ENCODE data around the gene LACRT. TPM values are rescaled to one million over a fixed set of nuclear protein-coding genes. Genes with fewer than 3 reads are reported as not detected.

The LACRT gene
- total and polyA plus RNA-seq, 3 experiments from 2014 or later, result not detected

DNA sequence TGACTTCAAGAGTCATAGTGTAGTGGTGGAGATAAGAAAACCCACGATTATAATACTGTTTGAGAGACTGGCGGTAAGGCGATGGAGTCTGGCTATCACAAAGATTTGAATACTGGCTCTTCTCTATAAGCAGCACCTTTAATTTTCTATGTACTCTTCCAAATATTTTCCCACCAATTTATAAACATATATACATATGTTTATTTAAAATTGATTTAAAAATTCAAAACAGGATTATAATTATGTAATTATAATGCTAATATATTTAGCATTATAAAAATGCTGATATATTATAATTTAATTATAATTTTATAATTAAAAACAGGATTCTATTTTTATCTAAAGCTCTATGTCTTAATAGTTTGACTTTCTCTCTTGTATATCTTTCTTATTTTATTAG, 28.9 kb upstream of the LACRT start:
- CTCF ChIA-PET, result no interaction called here
- H3K36me3 Mint-ChIP-seq, result no peaks in the 10 kb centered on the region
- H3K27ac Mint-ChIP-seq, result no peak overlapping the region
- H3K4me1 Mint-ChIP-seq, result no peaks in the 10 kb centered on the region
- Histone ChIP-seq H3K36me3 (ENCODE audit: insufficient read depth, low read length) (no peaks in the 10 kb centered on the region), H3K9me3 (ENCODE audit: low read length) (no peaks in the 10 kb centered on the region), H3K27me3 (ENCODE audit: insufficient read depth, low read length, poor library complexity, severe bottlenecking) (no peaks in the 10 kb centered on the region), H3K4me1 (ENCODE audit: insufficient read depth, low read length) (no peaks in the 10 kb centered on the region), H3K4me3 (ENCODE audit: low read length) (no peak overlapping the region), H3K27ac (ENCODE audit: low read depth, low read length) (no peak overlapping the region)
- no peak for DNase-seq
- H3K27me3 Mint-ChIP-seq, result peaks cover 16 to 35% of the 10 kb centered on the region in 2 donors
- POLR2A ChIA-PET, result no interaction called here
- H3K9me3 Mint-ChIP-seq, result no peaks in the 10 kb centered on the region
- H3K4me3 Mint-ChIP-seq, result no peak overlapping the region

- no peaks in the 10 kb centered on the region for H3K9me3 ChIP-seq (ENCODE audit: low read length)
- H3K27ac ChIP-seq (ENCODE audit: low read depth, low read length), result no peak overlapping the region
- H3K27me3 ChIP-seq (ENCODE audit: insufficient read depth, low read length, poor library complexity, severe bottlenecking), result no peaks in the 10 kb centered on the region
- POLR2A ChIA-PET, result no interaction called here
- DNase-seq, result no peak
- no peak overlapping the region for H3K4me3 Mint-ChIP-seq
- no peaks in the 10 kb centered on the region for H3K36me3 ChIP-seq (ENCODE audit: insufficient read depth, low read length)
- peaks cover 25 to 32% of the 10 kb centered on the region in 2 donors for H3K27me3 Mint-ChIP-seq
- no peaks in the 10 kb centered on the region for H3K4me1 ChIP-seq (ENCODE audit: insufficient read depth, low read length)
- H3K4me1 Mint-ChIP-seq, result no peaks in the 10 kb centered on the region
- no peaks in the 10 kb centered on the region for H3K36me3 Mint-ChIP-seq
- CTCF ChIA-PET, result no interaction called here
- H3K27ac Mint-ChIP-seq, result no peak overlapping the region
- no peak overlapping the region for H3K4me3 ChIP-seq (ENCODE audit: low read length)
- H3K9me3 Mint-ChIP-seq, result no peaks in the 10 kb centered on the region
Measured at GRCh38 chr12:54662026-54662425, 27.3 kb upstream of the LACRT start.

DNA sequence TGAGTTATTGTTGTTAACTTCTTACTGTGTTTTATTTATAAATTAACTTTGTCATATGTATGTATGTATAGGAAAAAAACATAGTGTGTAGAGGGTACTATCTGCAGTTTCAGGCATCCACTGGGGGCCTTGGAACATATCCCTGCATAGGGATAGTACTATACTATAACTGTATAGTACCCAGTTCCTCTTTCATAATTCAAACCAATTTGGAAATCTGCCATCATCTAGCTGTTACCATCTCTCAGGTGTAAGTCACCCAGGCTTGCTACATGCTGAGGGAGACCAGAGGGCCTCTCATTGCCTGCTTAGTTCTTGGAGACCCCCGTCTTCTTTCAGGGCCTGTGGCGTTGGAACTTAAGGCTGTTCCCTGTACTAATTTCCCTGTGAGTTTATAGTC, 26.4 kb upstream of the LACRT start:
- Histone ChIP-seq H3K4me3 (ENCODE audit: low read length) (no peak overlapping the region), H3K27me3 (ENCODE audit: insufficient read depth, low read length, poor library complexity, severe bottlenecking) (peaks cover 4% of the 10 kb centered on the region), H3K4me1 (ENCODE audit: insufficient read depth, low read length) (no peaks in the 10 kb centered on the region), H3K27ac (ENCODE audit: low read depth, low read length) (no peak overlapping the region), H3K36me3 (ENCODE audit: insufficient read depth, low read length) (no peaks in the 10 kb centered on the region), H3K9me3 (ENCODE audit: low read length) (no peaks in the 10 kb centered on the region)
- Mint-ChIP-seq H3K27ac (no peak overlapping the region), H3K9me3 (no peaks in the 10 kb centered on the region), H3K4me3 (no peak overlapping the region), H3K36me3 (no peaks in the 10 kb centered on the region), H3K27me3 (peaks cover 23 to 33% of the 10 kb centered on the region in 2 donors), H3K4me1 (no peaks in the 10 kb centered on the region)
- CTCF ChIA-PET, result no interaction called here
- no peak for DNase-seq
- POLR2A ChIA-PET, result no interaction called here

- H3K27ac Mint-ChIP-seq, result no peak overlapping the region
- no peaks in the 10 kb centered on the region for H3K9me3 Mint-ChIP-seq
- H3K27me3 ChIP-seq (ENCODE audit: insufficient read depth, low read length, poor library complexity, severe bottlenecking), result peaks cover 4% of the 10 kb centered on the region
- peaks cover 20 to 31% of the 10 kb centered on the region in 2 donors for H3K27me3 Mint-ChIP-seq
- no peaks in the 10 kb centered on the region for H3K36me3 Mint-ChIP-seq
- no peak overlapping the region for H3K4me3 ChIP-seq (ENCODE audit: low read length)
- H3K36me3 ChIP-seq (ENCODE audit: insufficient read depth, low read length), result no peaks in the 10 kb centered on the region
- H3K27ac ChIP-seq (ENCODE audit: low read depth, low read length), result no peak overlapping the region
- H3K4me3 Mint-ChIP-seq, result no peak overlapping the region
- ChIA-PET POLR2A (no interaction called here), CTCF (interaction anchor here (0.8 kb wide), 1 partner anchor 15 kb away, joined by 3 read pairs; no protein-coding TSS in a partner anchor)
- no peaks in the 10 kb centered on the region for H3K9me3 ChIP-seq (ENCODE audit: low read length)
- no peak for DNase-seq
- no peaks in the 10 kb centered on the region for H3K4me1 Mint-ChIP-seq
- no peaks in the 10 kb centered on the region for H3K4me1 ChIP-seq (ENCODE audit: insufficient read depth, low read length)
Measured at GRCh38 chr12:54660320-54660962, 25.7 kb upstream of the LACRT start.

DNA sequence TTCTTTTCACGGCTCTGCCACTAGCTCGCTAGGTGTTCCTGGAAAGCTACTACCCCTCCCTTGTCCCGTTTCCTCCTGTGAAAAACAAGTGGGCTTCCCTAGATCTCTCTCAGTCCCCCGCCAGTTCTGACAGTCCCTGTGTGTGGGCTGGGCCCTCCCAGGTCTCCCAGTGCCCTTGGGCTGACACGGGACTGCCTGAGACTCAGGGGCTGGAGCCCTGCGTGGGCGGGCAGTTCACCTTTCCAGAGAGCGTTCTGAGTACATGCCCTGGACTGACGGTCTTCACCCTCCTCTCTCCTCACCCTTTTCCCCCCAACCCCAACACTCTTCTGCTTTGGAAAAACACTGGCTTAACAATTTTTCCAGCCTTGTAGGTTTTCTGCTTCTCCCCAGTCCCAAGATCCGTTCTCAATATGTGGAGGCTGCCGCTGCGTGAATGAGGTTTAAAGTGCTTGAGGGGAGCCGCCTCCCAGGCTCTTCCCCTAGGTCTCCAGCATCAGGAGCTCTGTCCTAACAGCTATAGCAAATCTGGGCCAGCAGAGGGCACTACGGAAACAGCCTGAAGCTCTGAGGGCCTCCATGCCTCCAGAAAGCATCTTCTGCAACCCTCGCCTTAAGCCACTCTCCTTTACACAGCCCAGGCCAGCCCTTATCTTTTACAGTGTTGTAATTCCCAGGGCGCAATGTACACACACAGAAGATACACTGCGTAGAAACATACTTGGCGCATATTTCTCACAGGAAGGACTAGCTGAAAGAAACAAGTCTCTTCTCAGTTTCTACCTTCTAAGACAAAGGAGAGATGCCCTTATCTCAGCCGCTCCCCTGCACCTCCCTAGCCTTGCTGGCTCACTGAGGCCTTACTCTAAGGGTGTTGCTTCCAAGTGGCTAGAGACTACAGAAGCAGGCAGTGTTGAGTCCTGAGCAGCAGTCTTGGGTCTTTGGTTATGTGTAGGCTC, 23.9 kb upstream of the LACRT start:
- Histone ChIP-seq H3K27me3 (ENCODE audit: insufficient read depth, low read length, poor library complexity, severe bottlenecking) (peaks cover 4% of the 10 kb centered on the region), H3K4me1 (ENCODE audit: insufficient read depth, low read length) (no peaks in the 10 kb centered on the region), H3K4me3 (ENCODE audit: low read length) (no peak overlapping the region), H3K27ac (ENCODE audit: low read depth, low read length) (no peak overlapping the region), H3K36me3 (ENCODE audit: insufficient read depth, low read length) (no peaks in the 10 kb centered on the region), H3K9me3 (ENCODE audit: low read length) (no peaks in the 10 kb centered on the region)
- Mint-ChIP-seq H3K27me3 (peaks cover 16 to 40% of the 10 kb centered on the region in 2 donors), H3K27ac (no peak overlapping the region), H3K9me3 (no peaks in the 10 kb centered on the region), H3K4me1 (no peaks in the 10 kb centered on the region), H3K36me3 (no peaks in the 10 kb centered on the region), H3K4me3 (no peak overlapping the region)
- ChIA-PET CTCF (interaction anchor here (0.6 to 1.4 kb wide), 4 partner anchors 8 to 339 kb away, joined by 3 read pairs; no protein-coding TSS in a partner anchor), POLR2A (no interaction called here)
- DNase-seq, result peak in 4 of 5 donors; percentile 13 to 50 (median 14)

- Histone ChIP-seq H3K4me1 (ENCODE audit: insufficient read depth, low read length) (no peaks in the 10 kb centered on the region), H3K4me3 (ENCODE audit: low read length) (no peak overlapping the region), H3K9me3 (ENCODE audit: low read length) (no peaks in the 10 kb centered on the region), H3K27ac (ENCODE audit: low read depth, low read length) (no peak overlapping the region), H3K27me3 (ENCODE audit: insufficient read depth, low read length, poor library complexity, severe bottlenecking) (peaks cover 4% of the 10 kb centered on the region), H3K36me3 (ENCODE audit: insufficient read depth, low read length) (no peaks in the 10 kb centered on the region)
- Mint-ChIP-seq H3K27ac (no peak overlapping the region), H3K36me3 (no peaks in the 10 kb centered on the region), H3K27me3 (peaks cover 19 to 43% of the 10 kb centered on the region in 2 donors), H3K4me3 (no peak overlapping the region), H3K4me1 (no peaks in the 10 kb centered on the region), H3K9me3 (no peaks in the 10 kb centered on the region)
- ChIA-PET CTCF (no interaction called here), POLR2A (no interaction called here)
- no peak for DNase-seq
Measured at GRCh38 chr12:54657105-54657607, 22.5 kb upstream of the LACRT start.

DNA sequence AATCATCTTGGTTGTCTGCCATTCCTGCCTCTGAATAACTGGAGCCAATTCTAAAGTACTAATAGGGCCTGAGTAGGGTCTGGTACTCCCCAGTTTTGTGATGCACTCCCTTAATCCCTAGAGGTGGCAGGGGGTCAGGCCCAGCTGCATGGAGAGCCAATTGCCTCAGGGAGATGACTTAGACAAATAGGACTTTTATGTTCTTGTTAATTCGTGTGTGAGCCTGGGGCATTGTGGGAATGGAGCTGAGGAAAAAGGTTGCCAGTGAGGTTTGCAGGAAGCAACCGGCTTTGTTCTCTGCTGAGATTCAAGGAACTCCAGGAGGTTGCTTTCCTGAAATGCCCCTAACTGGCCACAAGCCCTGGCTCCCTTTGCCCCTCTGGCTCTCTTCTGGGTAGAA, 20.2 kb upstream of the LACRT start:
- no peak for DNase-seq
- Histone ChIP-seq H3K36me3 (ENCODE audit: insufficient read depth, low read length) (no peaks in the 10 kb centered on the region), H3K4me1 (ENCODE audit: insufficient read depth, low read length) (no peaks in the 10 kb centered on the region), H3K4me3 (ENCODE audit: low read length) (no peak overlapping the region), H3K9me3 (ENCODE audit: low read length) (no peaks in the 10 kb centered on the region), H3K27me3 (ENCODE audit: insufficient read depth, low read length, poor library complexity, severe bottlenecking) (peaks cover 4% of the 10 kb centered on the region), H3K27ac (ENCODE audit: low read depth, low read length) (no peak overlapping the region)
- no peaks in the 10 kb centered on the region for H3K4me1 Mint-ChIP-seq
- ChIA-PET CTCF (no interaction called here), POLR2A (no interaction called here)
- no peaks in the 10 kb centered on the region for H3K9me3 Mint-ChIP-seq
- peaks cover 14 to 41% of the 10 kb centered on the region in 2 donors for H3K27me3 Mint-ChIP-seq
- H3K4me3 Mint-ChIP-seq, result no peak overlapping the region
- peak overlapping the region in 1 of 8 donors; percentile 14 for H3K27ac Mint-ChIP-seq
- no peaks in the 10 kb centered on the region for H3K36me3 Mint-ChIP-seq

GRCh38 chr12:54653025-54653424, 18.3 kb upstream of the LACRT start:
- no peaks in the 10 kb centered on the region for H3K4me1 Mint-ChIP-seq
- H3K9me3 ChIP-seq (ENCODE audit: low read length), result no peaks in the 10 kb centered on the region
- peaks cover 9 to 39% of the 10 kb centered on the region in 2 donors for H3K27me3 Mint-ChIP-seq
- no peak overlapping the region for H3K27ac ChIP-seq (ENCODE audit: low read depth, low read length)
- no peak for DNase-seq
- H3K9me3 Mint-ChIP-seq, result no peaks in the 10 kb centered on the region
- no peak overlapping the region for H3K27ac Mint-ChIP-seq
- no peak overlapping the region for H3K4me3 Mint-ChIP-seq
- H3K4me3 ChIP-seq (ENCODE audit: low read length), result no peak overlapping the region
- no peaks in the 10 kb centered on the region for H3K4me1 ChIP-seq (ENCODE audit: insufficient read depth, low read length)
- H3K27me3 ChIP-seq (ENCODE audit: insufficient read depth, low read length, poor library complexity, severe bottlenecking), result peaks cover 4% of the 10 kb centered on the region
- no peaks in the 10 kb centered on the region for H3K36me3 ChIP-seq (ENCODE audit: insufficient read depth, low read length)
- ChIA-PET CTCF (no interaction called here), POLR2A (no interaction called here)
- H3K36me3 Mint-ChIP-seq, result no peaks in the 10 kb centered on the region

All from CD8-positive, alpha-beta memory T cell (primary cell).